Endothelial cell of umbilical vein (primary cell): Measurements from ENCODE around the gene OSBPL1A.

ENCODE experiments used
- POLR2A ChIP-seq: IDR thresholded peaks from 2 replicates; pipeline ENCODE4 v1.6.1; 2012; ENCODE audit warnings: low read depth, mild to moderate bottlenecking, control low read depth, low read length
- POLR2AphosphoS5 ChIP-seq: IDR thresholded peaks from 2 replicates; pipeline ENCODE4 v1.6.1; 2012; ENCODE audit warnings: low read depth, mild to moderate bottlenecking, control low read depth, low read length, moderate library complexity; ENCODE audit not compliant: insufficient read depth
- TF ChIP-seq, protein P1 (sequence below), 2 donors: IDR thresholded peaks; 1 replicate in 1 of 2; 2 replicates in 1 of 2; pipeline ENCODE4 v1.5.1; 2011; ENCODE audit warnings: low read length in 2 of 2, mild to moderate bottlenecking in 2 of 2, moderate library complexity in 2 of 2, control low read depth in 1 of 2, inconsistent platforms in 1 of 2, low read depth in 1 of 2; ENCODE audit not compliant: insufficient read depth in 1 of 2; ENCODE audit errors: extremely low read depth in 1 of 2

- TF ChIP-seq POLR2AphosphoS5: no peak
- no peak for TF ChIP-seq POLR2A
- TF ChIP-seq, protein P1, sequence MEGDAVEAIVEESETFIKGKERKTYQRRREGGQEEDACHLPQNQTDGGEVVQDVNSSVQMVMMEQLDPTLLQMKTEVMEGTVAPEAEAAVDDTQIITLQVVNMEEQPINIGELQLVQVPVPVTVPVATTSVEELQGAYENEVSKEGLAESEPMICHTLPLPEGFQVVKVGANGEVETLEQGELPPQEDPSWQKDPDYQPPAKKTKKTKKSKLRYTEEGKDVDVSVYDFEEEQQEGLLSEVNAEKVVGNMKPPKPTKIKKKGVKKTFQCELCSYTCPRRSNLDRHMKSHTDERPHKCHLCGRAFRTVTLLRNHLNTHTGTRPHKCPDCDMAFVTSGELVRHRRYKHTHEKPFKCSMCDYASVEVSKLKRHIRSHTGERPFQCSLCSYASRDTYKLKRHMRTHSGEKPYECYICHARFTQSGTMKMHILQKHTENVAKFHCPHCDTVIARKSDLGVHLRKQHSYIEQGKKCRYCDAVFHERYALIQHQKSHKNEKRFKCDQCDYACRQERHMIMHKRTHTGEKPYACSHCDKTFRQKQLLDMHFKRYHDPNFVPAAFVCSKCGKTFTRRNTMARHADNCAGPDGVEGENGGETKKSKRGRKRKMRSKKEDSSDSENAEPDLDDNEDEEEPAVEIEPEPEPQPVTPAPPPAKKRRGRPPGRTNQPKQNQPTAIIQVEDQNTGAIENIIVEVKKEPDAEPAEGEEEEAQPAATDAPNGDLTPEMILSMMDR (IDR thresholded peaks at IDR 0.05; ENCODE audit: extremely low read depth in 1 of 2, insufficient read depth in 1 of 2, low read depth in 1 of 2, low read length in 2 of 2): no peak
Measured at GRCh38 chr18:24326211-24326610, 71.4 kb downstream of the OSBPL1A start.
